Endometrial microvascular endothelial cells (primary cell): Measurements from ENCODE around the gene CSPG4. TPM values are rescaled to one million over a fixed set of nuclear protein-coding genes. Genes with fewer than 3 reads are reported as not detected.
"Not testable (repeated sequence)": the region's sequence is repeated elsewhere in the genome, so short reads cannot be mapped to it uniquely, and the experiment has no call there.

Source experiments
- in situ Hi-C: cut with HindIII; loops from 2 replicates; pipeline ENCODE4 v1.10.0; 2017; ENCODE audit warnings: low sequenced_read_pairs, low pct_unique_long_range_greater_than_20kb; ENCODE audit errors: inconsistent ontology term
- total RNA-seq: library from RNA; depleted of rRNA; stranded (reverse); fragments of >200 nt; gene quantifications from one replicate; pipeline ENCODE4 v1.2.3, GENCODE V29; 2015; ENCODE audit errors: inconsistent ontology term

CSPG4 gene
- total RNA-seq, 1 donor from 2014 or later: 1.9 TPM

GRCh38 chr15:75739791-75740190 lies 27.1 kb upstream of the CSPG4 start:
- in situ Hi-C loops: no loop called here

GRCh38 chr15:75738647-75739325 lies 26.1 kb upstream of the CSPG4 start:
- in situ Hi-C loops: no loop called here

GRCh38 chr15:75738014-75738646 lies 25.5 kb upstream of the CSPG4 start:
- in situ Hi-C loops: no loop called here

- in situ Hi-C loops: not testable (repeated sequence)
Measured at GRCh38 chr15:75737116-75738013, 24.7 kb upstream of the CSPG4 start.

GRCh38 chr15:75736256-75736655 lies 23.6 kb upstream of the CSPG4 start:
- in situ Hi-C loops: no loop called here

- in situ Hi-C loops: not testable (repeated sequence)
Measured at GRCh38 chr15:75734861-75735760, 22.5 kb upstream of the CSPG4 start.

- in situ Hi-C loops: no loop called here
Measured at GRCh38 chr15:75733761-75734651, 21.4 kb upstream of the CSPG4 start.

GRCh38 chr15:75732809-75733451 lies 20.3 kb upstream of the CSPG4 start:
- in situ Hi-C loops: no loop called here

GRCh38 chr15:75732177-75732808 lies 19.6 kb upstream of the CSPG4 start:
- in situ Hi-C loops: no loop called here

- in situ Hi-C loops: no loop called here
Measured at GRCh38 chr15:75731248-75732151, 18.9 kb upstream of the CSPG4 start.

- in situ Hi-C loops: not testable (repeated sequence)
Measured at GRCh38 chr15:75730376-75731247, 18.0 kb upstream of the CSPG4 start.

GRCh38 chr15:75729326-75730069 lies 16.9 kb upstream of the CSPG4 start:
- in situ Hi-C loops: no loop called here

- in situ Hi-C loops: no loop called here
Measured at GRCh38 chr15:75727851-75728715, 15.4 kb upstream of the CSPG4 start.
